Colonic mucosa (tissue), 4 donors: ENCODE results near the gene ZNF416. TPM values are rescaled to one million over a fixed set of nuclear protein-coding genes. Genes with fewer than 3 reads are reported as not detected.
A peak's percentile ranks its signal among the peaks of the same experiment; 100 is the strongest.

Source experiments
- DNase-seq: peaks from one replicate; pipeline ENCODE4 v3.0.0-alpha.2; 2020
- H3K27ac ChIP-seq: fragments of 200-600 bp; one replicate; pipeline ENCODE4 v1.8.0; 2021
- H3K27me3 ChIP-seq: fragments of 200-600 bp; one replicate; pipeline ENCODE4 v1.8.0; 2021
- H3K36me3 ChIP-seq: fragments of 200-600 bp; one replicate; pipeline ENCODE4 v1.8.0; 2021
- H3K4me1 ChIP-seq: fragments of 200-600 bp; one replicate; pipeline ENCODE4 v1.8.0; 2021; ENCODE audit warnings: mild to moderate bottlenecking
- H3K4me3 ChIP-seq: fragments of 200-600 bp; one replicate; pipeline ENCODE4 v1.8.0; 2021
- H3K9ac ChIP-seq, 2 donors: one replicate each; pipeline ENCODE4 v1.7.0; 2013; ENCODE audit warnings: control low read depth in 2 of 2, low read depth in 2 of 2, low read length in 2 of 2
- H3K9me3 ChIP-seq: fragments of 200-600 bp; one replicate; pipeline ENCODE4 v1.8.0; 2021
- CTCF ChIP-seq: fragments of 200-600 bp; IDR thresholded peaks from one replicate; pipeline ENCODE4 v1.8.0; 2022; ENCODE audit warnings: antibody characterized with exemption, mild to moderate bottlenecking
- intact Hi-C: fragments of 100-400 bp; cut with DNase I; formaldehyde crosslinking; loops from one replicate; pipeline ENCODE4 v1.14.1; 2022
- total RNA-seq, 2 donors: library from RNA; stranded (reverse); fragmentation: NEBNext Ultra II Directional in 1 of 2; extraction: Animal tissue kit (Norgen Biotek cat#: 25700) in 1 of 2; gene quantifications; one replicate each; pipeline ENCODE4 v1.2.1, GENCODE V29; 2021
- donor health status: healthy.
- donor health status: DM: no; HTN: no; CAD: no.
- donor health status: DM: no; HTN: no; CAD: no.

The ZNF416 gene
- total RNA-seq, 2 donors from 2014 or later = 2.2 to 3.5 TPM

GRCh38 chr19:57527136-57527881 lies 51.4 kb downstream of the ZNF416 start, which contains the start of gene ZNF549:
TSS of gene ZNF549 (plus strand) at chr19:57527356. CDS start at chr19:57527574, 218 bp downstream.
- peak; percentile 89 for DNase-seq
- Histone ChIP-seq H3K36me3 (peaks cover 4% of the 10 kb centered on the region), H3K9ac (peak within 1 kb of the TSS; percentile 52 to 93), H3K4me1 (no peaks in the 10 kb centered on the region), H3K4me3 (peak within 1 kb of the TSS; percentile 82), H3K27me3 (no peaks in the 10 kb centered on the region), H3K9me3 (no peaks in the 10 kb centered on the region), H3K27ac (peak within 1 kb of the TSS; percentile 42)
- no peak for TF ChIP-seq CTCF
- intact Hi-C loops = no loop called here

Other genes with a start within 250 kb of the ZNF416 start
- gene ZNF304, start 227.6 kb downstream of the ZNF416 start, total RNA-seq = 1 to 10 TPM; 3.6 TPM
- gene TRAPPC2B, start 215.4 kb downstream of the ZNF416 start, total RNA-seq = 1 to 10 TPM; 3.8 to 4.6 TPM
- 1 to 10 TPM; 1.2 to 2.3 TPM for gene ZNF547, start 215.4 kb downstream of the ZNF416 start, total RNA-seq
- gene ZNF548, start 189.1 kb downstream of the ZNF416 start, total RNA-seq = 1 to 10 TPM; 6.5 to 7.6 TPM
- gene ZNF17, start 167.8 kb downstream of the ZNF416 start, total RNA-seq = 1 to 10 TPM; 6.2 to 6.9 TPM
- gene ZNF749, start 143.6 kb downstream of the ZNF416 start, total RNA-seq = 1 to 10 TPM; 9.2 to 9.3 TPM
- gene VN1R1, start 121.8 kb downstream of the ZNF416 start, total RNA-seq = under 1 TPM; 0.21 to 0.25 TPM
- 1 to 10 TPM; 3.5 to 5.3 TPM for gene ZNF772, start 101.3 kb downstream of the ZNF416 start, total RNA-seq
- 1 to 10 TPM; 3.6 to 4.4 TPM for gene ZNF419, start 91.2 kb downstream of the ZNF416 start, total RNA-seq
- 1 to 10 TPM; 4.7 to 5.3 TPM for gene ZNF773, start 79.0 kb downstream of the ZNF416 start, total RNA-seq
- gene ZNF549, start 51.6 kb downstream of the ZNF416 start, total RNA-seq = 1 to 10 TPM; 2.6 to 2.8 TPM
- gene ZNF550, start 19.0 kb downstream of the ZNF416 start, total RNA-seq = 1 to 10 TPM; 4.0 to 5.1 TPM
- gene ZIK1, start 5.2 kb upstream of the ZNF416 start, total RNA-seq = 1 to 10 TPM; 1.3 to 1.8 TPM
- gene ZNF530, start 21.0 kb upstream of the ZNF416 start, total RNA-seq = 1 to 10 TPM; 1.2 to 4.1 TPM
- gene ZNF134, start 35.3 kb upstream of the ZNF416 start, total RNA-seq = 1 to 10 TPM; 5.8 to 7.7 TPM
- 1 to 10 TPM; 6.0 to 6.1 TPM for gene ZNF211, start 54.3 kb upstream of the ZNF416 start, total RNA-seq
- gene ZSCAN4, start 90.0 kb upstream of the ZNF416 start, total RNA-seq = not detected
- gene ZNF551, start 103.1 kb upstream of the ZNF416 start, total RNA-seq = 1 to 10 TPM; 4.7 to 5.9 TPM
- 1 to 10 TPM in 1 of 2 donors, under 1 TPM in 1; 0.67 to 2.0 TPM for gene ZNF154, start 130.3 kb upstream of the ZNF416 start, total RNA-seq
- gene ZNF671, start 148.7 kb upstream of the ZNF416 start, total RNA-seq = 1 to 10 TPM; 2.9 TPM
- gene ZNF776, start 167.9 kb upstream of the ZNF416 start, total RNA-seq = 10 to 100 TPM; 13.5 to 14.5 TPM
- 10 to 100 TPM; 13.1 to 17.6 TPM for gene ZNF586, start 190.8 kb upstream of the ZNF416 start, total RNA-seq
- 10 to 100 TPM; 21.7 to 24.8 TPM for gene ZNF552, start 236.0 kb upstream of the ZNF416 start, total RNA-seq